Measurements from ENCODE around the gene IQSEC1.

IQSEC1 gene

GRCh38 chr3:12978682-12979081 is 94.5 kb downstream of the IQSEC1 start:
- H3K9ac ChIP-seq (ENCODE audit: low read depth in 1 of 2, low read length in 2 of 2) = no peak overlapping the region
- H3K27me3 ChIP-seq (ENCODE audit: control insufficient read depth in 1 of 2, insufficient read depth in 2 of 2, low read length in 2 of 2) = no peaks in the 10 kb centered on the region
- no peaks in the 10 kb centered on the region for H3K9me3 ChIP-seq (ENCODE audit: control insufficient read depth in 1 of 2, low read length in 2 of 2)
- peaks cover 0 to 10% of the 10 kb centered on the region in 2 donors for H3K4me1 ChIP-seq (ENCODE audit: control insufficient read depth in 1 of 2, insufficient read depth in 2 of 2, low read length in 2 of 2)
- no peaks in the 10 kb centered on the region for H3K36me3 ChIP-seq (ENCODE audit: control insufficient read depth in 1 of 2, insufficient read depth in 2 of 2, low read length in 2 of 2)
- no peak overlapping the region for H3K4me3 ChIP-seq (ENCODE audit: low read depth in 1 of 2, low read length in 2 of 2)
- H3K27ac ChIP-seq (ENCODE audit: low read depth, low read length) = no peak overlapping the region

- Histone ChIP-seq H3K27me3 (ENCODE audit: control insufficient read depth in 1 of 2, insufficient read depth in 2 of 2, low read length in 2 of 2) (no peaks in the 10 kb centered on the region), H3K9ac (ENCODE audit: low read depth in 1 of 2, low read length in 2 of 2) (no peak overlapping the region), H3K4me1 (ENCODE audit: control insufficient read depth in 1 of 2, insufficient read depth in 2 of 2, low read length in 2 of 2) (peaks cover 0 to 10% of the 10 kb centered on the region in 2 donors), H3K9me3 (ENCODE audit: control insufficient read depth in 1 of 2, low read length in 2 of 2) (no peaks in the 10 kb centered on the region), H3K27ac (ENCODE audit: low read depth, low read length) (no peak overlapping the region), H3K36me3 (ENCODE audit: control insufficient read depth in 1 of 2, insufficient read depth in 2 of 2, low read length in 2 of 2) (no peaks in the 10 kb centered on the region), H3K4me3 (ENCODE audit: low read depth in 1 of 2, low read length in 2 of 2) (no peak overlapping the region)
Observed at GRCh38 chr3:12977117-12977808, 96.0 kb downstream of the IQSEC1 start.

- no peak overlapping the region for H3K27ac ChIP-seq (ENCODE audit: low read depth, low read length)
- H3K4me3 ChIP-seq (ENCODE audit: low read depth in 1 of 2, low read length in 2 of 2) = no peak overlapping the region
- H3K4me1 ChIP-seq (ENCODE audit: control insufficient read depth in 1 of 2, insufficient read depth in 2 of 2, low read length in 2 of 2) = peaks cover 0 to 10% of the 10 kb centered on the region in 2 donors
- H3K9ac ChIP-seq (ENCODE audit: low read depth in 1 of 2, low read length in 2 of 2) = no peak overlapping the region
- H3K36me3 ChIP-seq (ENCODE audit: control insufficient read depth in 1 of 2, insufficient read depth in 2 of 2, low read length in 2 of 2) = no peaks in the 10 kb centered on the region
- no peaks in the 10 kb centered on the region for H3K27me3 ChIP-seq (ENCODE audit: control insufficient read depth in 1 of 2, insufficient read depth in 2 of 2, low read length in 2 of 2)
- no peaks in the 10 kb centered on the region for H3K9me3 ChIP-seq (ENCODE audit: control insufficient read depth in 1 of 2, low read length in 2 of 2)
Observed at GRCh38 chr3:12975748-12976522, 97.3 kb downstream of the IQSEC1 start.

- H3K9ac ChIP-seq (ENCODE audit: low read depth in 1 of 2, low read length in 2 of 2) = no peak overlapping the region
- H3K27ac ChIP-seq (ENCODE audit: low read depth, low read length) = no peak overlapping the region
- peaks cover 0 to 12% of the 10 kb centered on the region in 2 donors for H3K4me1 ChIP-seq (ENCODE audit: control insufficient read depth in 1 of 2, insufficient read depth in 2 of 2, low read length in 2 of 2)
- no peaks in the 10 kb centered on the region for H3K36me3 ChIP-seq (ENCODE audit: control insufficient read depth in 1 of 2, insufficient read depth in 2 of 2, low read length in 2 of 2)
- H3K4me3 ChIP-seq (ENCODE audit: low read depth in 1 of 2, low read length in 2 of 2) = no peak overlapping the region
- H3K27me3 ChIP-seq (ENCODE audit: control insufficient read depth in 1 of 2, insufficient read depth in 2 of 2, low read length in 2 of 2) = no peaks in the 10 kb centered on the region
- no peaks in the 10 kb centered on the region for H3K9me3 ChIP-seq (ENCODE audit: control insufficient read depth in 1 of 2, low read length in 2 of 2)
Observed at GRCh38 chr3:12974819-12975218, 98.4 kb downstream of the IQSEC1 start.

GRCh38 chr3:12974334-12974733 is 98.9 kb downstream of the IQSEC1 start:
- no peaks in the 10 kb centered on the region for H3K9me3 ChIP-seq (ENCODE audit: control insufficient read depth in 1 of 2, low read length in 2 of 2)
- no peak overlapping the region for H3K4me3 ChIP-seq (ENCODE audit: low read depth in 1 of 2, low read length in 2 of 2)
- H3K27me3 ChIP-seq (ENCODE audit: control insufficient read depth in 1 of 2, insufficient read depth in 2 of 2, low read length in 2 of 2) = no peaks in the 10 kb centered on the region
- H3K4me1 ChIP-seq (ENCODE audit: control insufficient read depth in 1 of 2, insufficient read depth in 2 of 2, low read length in 2 of 2) = peaks cover 0 to 7% of the 10 kb centered on the region in 2 donors
- no peak overlapping the region for H3K9ac ChIP-seq (ENCODE audit: low read depth in 1 of 2, low read length in 2 of 2)
- no peak overlapping the region for H3K27ac ChIP-seq (ENCODE audit: low read depth, low read length)
- H3K36me3 ChIP-seq (ENCODE audit: control insufficient read depth in 1 of 2, insufficient read depth in 2 of 2, low read length in 2 of 2) = no peaks in the 10 kb centered on the region

- Histone ChIP-seq H3K9ac (ENCODE audit: low read depth in 1 of 2, low read length in 2 of 2) (no peak overlapping the region), H3K4me3 (ENCODE audit: low read depth in 1 of 2, low read length in 2 of 2) (no peak overlapping the region), H3K4me1 (ENCODE audit: control insufficient read depth in 1 of 2, insufficient read depth in 2 of 2, low read length in 2 of 2) (peaks cover 0 to 3% of the 10 kb centered on the region in 2 donors), H3K27ac (ENCODE audit: low read depth, low read length) (no peak overlapping the region), H3K27me3 (ENCODE audit: control insufficient read depth in 1 of 2, insufficient read depth in 2 of 2, low read length in 2 of 2) (no peaks in the 10 kb centered on the region), H3K9me3 (ENCODE audit: control insufficient read depth in 1 of 2, low read length in 2 of 2) (no peaks in the 10 kb centered on the region), H3K36me3 (ENCODE audit: control insufficient read depth in 1 of 2, insufficient read depth in 2 of 2, low read length in 2 of 2) (no peaks in the 10 kb centered on the region)
Observed at GRCh38 chr3:12973827-12974226, 99.4 kb downstream of the IQSEC1 start.

GRCh38 chr3:12972781-12973702 is 100.2 kb downstream of the IQSEC1 start:
- H3K9ac ChIP-seq (ENCODE audit: low read depth in 1 of 2, low read length in 2 of 2) = no peak overlapping the region
- no peaks in the 10 kb centered on the region for H3K9me3 ChIP-seq (ENCODE audit: control insufficient read depth in 1 of 2, low read length in 2 of 2)
- H3K4me1 ChIP-seq (ENCODE audit: control insufficient read depth in 1 of 2, insufficient read depth in 2 of 2, low read length in 2 of 2) = peaks cover 3 to 6% of the 10 kb centered on the region in 2 donors
- no peak overlapping the region for H3K27ac ChIP-seq (ENCODE audit: low read depth, low read length)
- no peaks in the 10 kb centered on the region for H3K36me3 ChIP-seq (ENCODE audit: control insufficient read depth in 1 of 2, insufficient read depth in 2 of 2, low read length in 2 of 2)
- no peaks in the 10 kb centered on the region for H3K27me3 ChIP-seq (ENCODE audit: control insufficient read depth in 1 of 2, insufficient read depth in 2 of 2, low read length in 2 of 2)
- no peak overlapping the region for H3K4me3 ChIP-seq (ENCODE audit: low read depth in 1 of 2, low read length in 2 of 2)

GRCh38 chr3:12972043-12972442 is 101.2 kb downstream of the IQSEC1 start:
- no peaks in the 10 kb centered on the region for H3K9me3 ChIP-seq (ENCODE audit: control insufficient read depth in 1 of 2, low read length in 2 of 2)
- H3K27ac ChIP-seq (ENCODE audit: low read depth, low read length) = no peak overlapping the region
- no peaks in the 10 kb centered on the region for H3K27me3 ChIP-seq (ENCODE audit: control insufficient read depth in 1 of 2, insufficient read depth in 2 of 2, low read length in 2 of 2)
- H3K4me3 ChIP-seq (ENCODE audit: low read depth in 1 of 2, low read length in 2 of 2) = no peak overlapping the region
- no peak overlapping the region for H3K9ac ChIP-seq (ENCODE audit: low read depth in 1 of 2, low read length in 2 of 2)
- H3K4me1 ChIP-seq (ENCODE audit: control insufficient read depth in 1 of 2, insufficient read depth in 2 of 2, low read length in 2 of 2) = peaks cover 5 to 10% of the 10 kb centered on the region in 2 donors
- H3K36me3 ChIP-seq (ENCODE audit: control insufficient read depth in 1 of 2, insufficient read depth in 2 of 2, low read length in 2 of 2) = no peaks in the 10 kb centered on the region

- Histone ChIP-seq H3K4me1 (ENCODE audit: control insufficient read depth in 1 of 2, insufficient read depth in 2 of 2, low read length in 2 of 2) (peaks cover 18 to 23% of the 10 kb centered on the region in 2 donors), H3K9me3 (ENCODE audit: control insufficient read depth in 1 of 2, low read length in 2 of 2) (no peaks in the 10 kb centered on the region), H3K4me3 (ENCODE audit: low read depth in 1 of 2, low read length in 2 of 2) (no peak overlapping the region), H3K27ac (ENCODE audit: low read depth, low read length) (no peak overlapping the region), H3K9ac (ENCODE audit: low read depth in 1 of 2, low read length in 2 of 2) (no peak overlapping the region), H3K36me3 (ENCODE audit: control insufficient read depth in 1 of 2, insufficient read depth in 2 of 2, low read length in 2 of 2) (no peaks in the 10 kb centered on the region), H3K27me3 (ENCODE audit: control insufficient read depth in 1 of 2, insufficient read depth in 2 of 2, low read length in 2 of 2) (no peaks in the 10 kb centered on the region)
Observed at GRCh38 chr3:12970684-12971083, 102.5 kb downstream of the IQSEC1 start.

GRCh38 chr3:12969486-12969885 is 103.7 kb downstream of the IQSEC1 start:
- Histone ChIP-seq H3K4me1 (ENCODE audit: control insufficient read depth in 1 of 2, insufficient read depth in 2 of 2, low read length in 2 of 2) (peaks cover 30 to 35% of the 10 kb centered on the region in 2 donors), H3K9me3 (ENCODE audit: control insufficient read depth in 1 of 2, low read length in 2 of 2) (no peaks in the 10 kb centered on the region), H3K9ac (ENCODE audit: low read depth in 1 of 2, low read length in 2 of 2) (no peak overlapping the region), H3K27ac (ENCODE audit: low read depth, low read length) (no peak overlapping the region), H3K36me3 (ENCODE audit: control insufficient read depth in 1 of 2, insufficient read depth in 2 of 2, low read length in 2 of 2) (no peaks in the 10 kb centered on the region), H3K27me3 (ENCODE audit: control insufficient read depth in 1 of 2, insufficient read depth in 2 of 2, low read length in 2 of 2) (no peaks in the 10 kb centered on the region), H3K4me3 (ENCODE audit: low read depth in 1 of 2, low read length in 2 of 2) (no peak overlapping the region)
